ENCODE measurements around the gene ASXL2.
A peak's percentile ranks its signal among the peaks of the same experiment; 100 is the strongest.

Gene ASXL2

DNA sequence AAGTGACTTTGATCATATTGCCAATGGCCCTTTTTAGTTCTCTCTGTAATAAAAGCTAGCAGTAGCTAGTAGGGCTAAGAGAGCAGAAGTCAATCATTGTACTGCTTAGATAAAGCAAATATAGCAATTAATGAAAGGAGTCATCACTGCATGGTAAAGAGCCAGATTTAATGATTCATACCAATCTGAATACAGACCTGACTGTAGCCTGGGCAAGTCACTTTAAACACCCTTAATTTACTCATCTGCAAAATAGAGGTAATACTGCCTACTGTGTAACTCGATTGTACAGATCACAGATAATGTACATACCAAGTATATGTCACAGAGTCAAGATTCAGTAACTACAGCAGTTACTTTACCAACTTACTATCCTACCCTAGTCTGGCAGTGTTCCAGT, 63.6 kb downstream of the ASXL2 start:
- no peak overlapping the region for H3K27ac ChIP-seq
- TF ChIP-seq, protein P1, sequence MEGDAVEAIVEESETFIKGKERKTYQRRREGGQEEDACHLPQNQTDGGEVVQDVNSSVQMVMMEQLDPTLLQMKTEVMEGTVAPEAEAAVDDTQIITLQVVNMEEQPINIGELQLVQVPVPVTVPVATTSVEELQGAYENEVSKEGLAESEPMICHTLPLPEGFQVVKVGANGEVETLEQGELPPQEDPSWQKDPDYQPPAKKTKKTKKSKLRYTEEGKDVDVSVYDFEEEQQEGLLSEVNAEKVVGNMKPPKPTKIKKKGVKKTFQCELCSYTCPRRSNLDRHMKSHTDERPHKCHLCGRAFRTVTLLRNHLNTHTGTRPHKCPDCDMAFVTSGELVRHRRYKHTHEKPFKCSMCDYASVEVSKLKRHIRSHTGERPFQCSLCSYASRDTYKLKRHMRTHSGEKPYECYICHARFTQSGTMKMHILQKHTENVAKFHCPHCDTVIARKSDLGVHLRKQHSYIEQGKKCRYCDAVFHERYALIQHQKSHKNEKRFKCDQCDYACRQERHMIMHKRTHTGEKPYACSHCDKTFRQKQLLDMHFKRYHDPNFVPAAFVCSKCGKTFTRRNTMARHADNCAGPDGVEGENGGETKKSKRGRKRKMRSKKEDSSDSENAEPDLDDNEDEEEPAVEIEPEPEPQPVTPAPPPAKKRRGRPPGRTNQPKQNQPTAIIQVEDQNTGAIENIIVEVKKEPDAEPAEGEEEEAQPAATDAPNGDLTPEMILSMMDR (conservative IDR thresholded peaks at IDR 0.05), result no peak

GRCh38 chr2:25810428-25810827, 67.9 kb downstream of the ASXL2 start:
- no peak overlapping the region for H3K27ac ChIP-seq
- TF ChIP-seq, protein P1 (conservative IDR thresholded peaks at IDR 0.05), result no peak

DNA sequence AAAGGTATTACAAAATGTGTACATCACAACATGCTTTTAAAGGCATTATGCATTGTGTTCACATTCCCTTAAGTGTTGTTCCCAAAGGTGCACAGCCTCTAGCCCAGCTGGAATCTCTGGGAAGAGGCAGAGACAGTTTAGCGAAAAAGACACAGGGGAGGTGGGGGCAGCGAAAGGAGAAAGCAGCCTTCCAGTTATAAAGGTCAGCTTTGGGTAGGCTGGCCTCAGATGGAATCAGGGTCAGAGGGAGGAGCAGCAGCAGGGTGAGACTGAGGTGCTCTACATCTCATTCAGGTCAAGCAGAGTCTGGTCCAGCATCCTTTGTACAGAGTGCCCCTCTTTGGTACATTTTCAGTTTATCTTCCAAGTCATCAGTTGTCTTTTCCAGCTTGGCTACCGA, 68.6 kb downstream of the ASXL2 start:
- TF ChIP-seq, protein P1 (conservative IDR thresholded peaks at IDR 0.05), result no peak

DNA sequence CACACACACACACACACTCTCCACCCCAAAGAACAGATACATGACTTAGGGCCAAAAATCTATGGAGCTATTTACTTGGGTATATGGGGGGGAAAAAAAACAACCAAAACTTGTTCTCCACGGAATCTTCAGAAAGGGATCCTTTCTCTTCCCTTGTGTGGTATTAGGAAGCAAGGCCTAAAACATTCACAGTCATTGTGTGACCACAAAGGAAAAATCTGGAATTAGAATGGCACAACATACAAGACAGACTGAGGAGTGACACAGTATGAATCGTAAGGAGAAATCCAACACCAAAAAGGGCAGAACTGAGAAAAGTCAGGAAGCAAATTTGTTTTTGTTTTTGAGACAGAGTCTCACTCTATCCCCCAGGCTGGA, 70.3 kb downstream of the ASXL2 start:
- TF ChIP-seq, protein P1 (conservative IDR thresholded peaks at IDR 0.05), result no peak
- no peak overlapping the region for H3K27ac ChIP-seq

More for the DNA sequence above, 68.6 kb downstream of the ASXL2 start:
- H3K27ac ChIP-seq, result no peak overlapping the region

GRCh38 chr2:25806941-25807340, 71.3 kb downstream of the ASXL2 start:
- H3K27ac ChIP-seq, result no peak overlapping the region
- TF ChIP-seq, protein P1 (conservative IDR thresholded peaks at IDR 0.05), result no peak

DNA sequence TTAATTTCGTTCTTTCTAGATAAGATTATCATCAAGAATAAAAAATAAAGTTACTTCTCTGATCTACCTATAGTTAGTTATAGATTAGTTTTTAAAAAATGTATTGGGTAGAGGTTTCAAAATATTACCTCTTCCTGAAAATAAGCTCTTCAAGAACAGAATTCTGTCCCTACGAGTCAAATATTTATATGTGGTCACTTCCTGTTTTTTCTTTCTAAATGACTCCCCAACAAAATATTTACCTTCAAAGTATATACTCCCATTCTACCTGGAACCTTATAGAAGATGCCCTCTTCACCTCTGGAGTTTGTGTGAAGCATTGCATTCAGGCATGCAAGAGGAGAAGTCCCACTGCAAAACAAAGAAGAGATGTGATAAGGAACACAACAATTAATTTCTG, 72.3 kb downstream of the ASXL2 start:
- H3K27ac ChIP-seq, result no peak overlapping the region
- TF ChIP-seq, protein P1 (conservative IDR thresholded peaks at IDR 0.05), result no peak

DNA sequence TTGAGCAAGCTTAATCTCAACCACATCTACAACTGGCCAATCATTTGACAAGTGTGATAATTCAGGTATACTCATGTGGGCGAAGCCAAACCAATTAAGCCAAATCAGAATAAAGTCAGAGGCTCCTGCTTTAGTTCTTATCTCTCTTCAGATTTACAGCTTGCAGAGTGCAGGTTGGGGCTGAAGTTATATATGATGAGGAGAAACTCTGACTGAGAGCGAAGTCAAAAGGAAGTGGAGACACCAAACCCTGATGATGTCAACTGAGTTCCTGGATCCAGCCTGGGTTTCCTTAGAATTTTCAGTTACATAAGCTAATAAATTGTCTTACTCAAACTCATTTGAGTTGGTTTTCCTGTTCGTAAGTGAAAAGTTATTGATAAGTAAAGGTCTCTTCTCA, 73.9 kb downstream of the ASXL2 start:
- TF ChIP-seq, protein P1 (conservative IDR thresholded peaks at IDR 0.05), result no peak
- H3K27ac ChIP-seq, result no peak overlapping the region

DNA sequence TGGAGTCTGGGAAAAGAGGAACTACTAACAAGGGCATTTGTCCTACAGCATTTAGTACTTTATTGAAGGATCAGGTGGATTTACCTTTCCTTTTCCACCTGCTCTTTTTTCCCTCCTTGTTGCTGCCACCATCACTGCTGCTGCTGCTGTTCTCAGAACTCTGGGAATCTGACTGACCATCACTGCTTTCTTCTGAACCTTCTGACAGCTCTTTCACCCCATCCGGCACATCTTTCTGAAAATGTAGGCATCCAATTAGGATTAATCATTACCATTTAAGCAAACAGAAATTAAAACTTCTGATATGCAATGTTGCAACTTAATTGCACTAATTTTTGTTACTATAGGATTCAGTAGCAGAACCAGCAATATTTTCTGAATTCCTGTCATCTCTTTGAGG, 79.0 kb downstream of the ASXL2 start:
- TF ChIP-seq, protein P1 (conservative IDR thresholded peaks at IDR 0.05), result no peak
- H3K27ac ChIP-seq, result peak overlapping the region; percentile 33; the same call in 1 of the 2 replicates
